Heart left ventricle (tissue), 13 donors: ENCODE results near the gene C1orf167.

Experiments
- POLR2A ChIP-seq, 2 donors: fragments of 450-650 bp; IDR thresholded peaks; one replicate each; pipeline ENCODE4 v1.6.1; 2017; ENCODE audit warnings: antibody characterized with exemption in 2 of 2, mild to moderate bottlenecking in 2 of 2, moderate library complexity in 2 of 2
- TF ChIP-seq, protein P1 (sequence below), 12 donors: fragments of 200-600 bp; sonication (generic) in 4 of 12; IDR thresholded peaks; one replicate each; pipeline versions ENCODE4 v1.5.0 to v1.8.0; 2018 to 2022; ENCODE audit warnings: antibody characterized with exemption in 12 of 12, mild to moderate bottlenecking in 5 of 12
- donor health status: ischemic (EF 13 %, LVEDD 7.1; RV severe dilation, severe dysfunction).
- donor health status: DM: no; HTN: yes; CAD: no.
- donor health status: DM: no; HTN: no; CAD: no.
- donor health status: ischemic (EF 25% LVEDD 6.9; RV normal size, moderate dysfunction).
- donor health status: ischemic (EF 25% LVEDD 5.7; RV mildly dilated, moderate dysfunction).
- donor health status: ischemic (EF 35%, LVEDD 5.7; RV mildly dilated, moderate dysfunction).
- donor health status: nonischemic (EF 11% LVEDD 7.7; RV severe dilation, severe dysfunction).
- donor health status: DM: yes; HTN: yes; CAD: no.
- donor health status: PGD.
- donor health status: ischemic (EF 29% LVEDD 5.4; RV normal size, mild dysfunction).
- donor health status: nonischemic (EF 23%, LVEDD 6.1; RV moderate dilation, normal function).

DNA sequence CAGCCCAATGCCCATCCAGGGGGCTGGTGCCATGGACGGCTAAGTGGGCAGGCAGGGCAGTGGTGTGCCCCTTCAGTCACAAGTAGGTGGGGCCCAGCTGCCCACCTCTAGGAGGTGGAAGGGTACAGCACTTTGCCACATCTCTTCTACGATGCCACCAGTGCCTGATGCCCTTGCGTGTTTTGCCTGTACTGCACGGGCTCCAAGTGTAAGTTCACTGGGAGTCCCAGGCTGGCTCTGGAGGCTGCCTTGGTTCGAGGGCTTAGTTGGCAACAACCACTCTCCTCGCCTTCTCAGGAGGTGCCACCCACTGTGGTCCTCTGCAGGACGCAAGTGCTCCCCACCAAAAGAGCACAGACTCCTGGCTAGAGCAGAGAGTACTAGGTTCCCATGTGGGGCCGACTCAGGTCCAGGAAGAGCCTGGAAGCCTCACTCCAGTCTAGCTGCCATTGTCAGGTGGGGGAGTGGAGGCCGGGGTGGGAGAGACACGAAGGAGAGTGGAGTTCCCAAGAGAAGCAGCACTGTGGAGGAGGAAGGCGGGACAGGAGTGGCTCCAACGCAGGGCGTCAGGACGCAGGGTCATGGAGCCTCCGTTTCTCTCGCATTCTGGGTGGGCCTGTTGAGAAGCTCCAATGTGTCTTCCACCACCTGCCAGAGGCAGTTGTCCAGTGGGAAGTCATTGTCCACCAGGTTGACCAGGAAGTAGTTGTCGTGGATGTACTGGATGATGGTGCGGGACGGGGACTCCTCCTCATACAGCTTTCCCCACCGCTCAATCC lies 28.3 kb downstream of the C1orf167 start:
- TF ChIP-seq, protein P1, sequence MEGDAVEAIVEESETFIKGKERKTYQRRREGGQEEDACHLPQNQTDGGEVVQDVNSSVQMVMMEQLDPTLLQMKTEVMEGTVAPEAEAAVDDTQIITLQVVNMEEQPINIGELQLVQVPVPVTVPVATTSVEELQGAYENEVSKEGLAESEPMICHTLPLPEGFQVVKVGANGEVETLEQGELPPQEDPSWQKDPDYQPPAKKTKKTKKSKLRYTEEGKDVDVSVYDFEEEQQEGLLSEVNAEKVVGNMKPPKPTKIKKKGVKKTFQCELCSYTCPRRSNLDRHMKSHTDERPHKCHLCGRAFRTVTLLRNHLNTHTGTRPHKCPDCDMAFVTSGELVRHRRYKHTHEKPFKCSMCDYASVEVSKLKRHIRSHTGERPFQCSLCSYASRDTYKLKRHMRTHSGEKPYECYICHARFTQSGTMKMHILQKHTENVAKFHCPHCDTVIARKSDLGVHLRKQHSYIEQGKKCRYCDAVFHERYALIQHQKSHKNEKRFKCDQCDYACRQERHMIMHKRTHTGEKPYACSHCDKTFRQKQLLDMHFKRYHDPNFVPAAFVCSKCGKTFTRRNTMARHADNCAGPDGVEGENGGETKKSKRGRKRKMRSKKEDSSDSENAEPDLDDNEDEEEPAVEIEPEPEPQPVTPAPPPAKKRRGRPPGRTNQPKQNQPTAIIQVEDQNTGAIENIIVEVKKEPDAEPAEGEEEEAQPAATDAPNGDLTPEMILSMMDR (IDR thresholded peaks at IDR 0.05) = no peak
- TF ChIP-seq POLR2A (IDR thresholded peaks at IDR 0.05) = no peak
